NCI-H82 (cell line): ENCODE results near the gene VPS45.
"Not testable (repeated sequence)": the region's sequence is repeated elsewhere in the genome, so short reads cannot be mapped to it uniquely, and the experiment has no call there.

Experiments
- DNase-seq: peaks from one replicate; lab custom pipeline; 2025; lab: John Stamatoyannopoulos, UW

The VPS45 gene

DNA sequence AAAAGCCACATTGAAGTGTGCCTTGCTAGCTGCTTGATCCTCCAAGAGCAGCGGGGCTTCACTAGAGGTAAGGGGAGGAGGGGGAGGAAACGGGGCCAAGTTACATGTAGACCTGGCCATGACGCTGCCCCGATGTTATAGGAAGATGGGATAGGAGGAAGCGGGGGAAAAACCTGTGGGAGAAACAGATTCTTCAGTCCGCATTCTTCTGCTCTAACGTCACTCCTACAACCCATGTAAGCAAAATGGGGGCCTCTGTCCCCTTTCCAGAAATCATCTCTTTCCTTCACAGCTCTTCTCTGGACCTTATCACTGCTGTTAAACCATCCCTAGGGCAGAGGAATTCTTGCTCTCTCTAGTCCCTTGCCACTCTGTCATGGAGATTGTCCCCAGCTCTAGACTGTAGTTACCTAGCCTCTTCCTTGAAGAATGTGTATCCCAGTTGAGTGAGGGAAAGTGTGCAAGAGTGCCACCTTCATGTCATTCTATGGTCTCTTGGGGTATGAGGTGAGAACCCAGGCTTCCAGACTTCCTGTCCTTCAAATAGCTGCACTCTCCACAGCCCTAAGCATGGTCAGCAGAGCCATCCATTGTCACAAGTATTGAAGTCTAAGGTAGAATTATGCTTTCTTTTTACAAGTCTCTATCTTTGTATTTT, 93.5 kb downstream of the VPS45 start:
- DNase-seq = no peak

DNA sequence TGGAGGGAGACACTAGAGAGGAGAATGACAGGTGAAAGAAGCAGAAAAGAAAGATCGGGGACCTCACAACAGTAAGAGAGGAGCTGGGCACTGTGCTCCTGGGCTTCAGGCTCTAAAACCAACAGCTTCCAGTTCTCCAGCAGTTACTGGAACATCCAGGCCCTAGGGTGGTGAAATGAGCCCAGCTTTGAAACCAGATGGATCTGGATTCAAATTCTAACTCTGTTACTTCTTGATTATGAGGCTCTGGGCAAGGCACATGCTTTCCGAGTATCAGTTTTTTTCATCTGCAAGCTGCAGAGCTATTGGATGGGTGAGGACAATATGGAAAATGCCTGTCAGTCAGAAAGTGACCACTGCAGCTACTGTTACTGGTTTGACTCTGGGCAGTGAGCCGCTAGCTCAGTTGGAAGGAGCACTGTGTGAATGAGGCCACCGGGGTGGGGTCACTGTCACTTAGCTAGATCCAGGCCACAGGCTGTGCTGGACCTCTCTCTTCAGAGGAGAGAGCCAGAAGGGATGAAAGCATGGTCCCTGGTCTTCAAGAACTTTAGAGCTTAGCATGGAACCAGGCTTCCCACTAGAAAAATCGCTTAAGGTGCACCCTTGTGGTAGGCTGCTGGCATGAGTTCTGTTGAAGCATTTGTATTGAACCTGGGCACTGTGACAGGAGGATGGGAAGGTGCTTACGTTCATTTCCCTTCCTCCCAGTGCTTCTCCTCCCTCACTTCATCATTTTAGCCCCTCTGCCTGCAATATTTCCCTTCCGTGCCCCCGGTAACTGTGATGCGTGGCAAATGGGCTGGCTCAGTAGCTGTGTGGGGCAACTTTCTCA, 94.4 kb downstream of the VPS45 start:
- peak; percentile 24 for DNase-seq

DNA sequence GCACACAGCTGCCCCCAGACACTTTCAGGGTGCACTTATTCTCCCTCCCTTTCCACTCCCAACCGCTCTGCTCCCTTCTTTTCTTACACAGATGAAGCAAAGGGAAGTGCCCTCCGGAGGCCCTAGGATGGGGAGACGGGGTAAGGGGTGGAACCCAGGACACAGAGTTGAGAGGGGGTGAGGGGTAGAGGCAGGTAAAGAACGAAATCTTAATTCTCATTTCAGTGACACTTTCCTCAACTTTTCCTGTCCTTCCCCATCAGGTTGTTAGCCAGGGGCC, 94.9 kb downstream of the VPS45 start:
- no peak for DNase-seq

DNA sequence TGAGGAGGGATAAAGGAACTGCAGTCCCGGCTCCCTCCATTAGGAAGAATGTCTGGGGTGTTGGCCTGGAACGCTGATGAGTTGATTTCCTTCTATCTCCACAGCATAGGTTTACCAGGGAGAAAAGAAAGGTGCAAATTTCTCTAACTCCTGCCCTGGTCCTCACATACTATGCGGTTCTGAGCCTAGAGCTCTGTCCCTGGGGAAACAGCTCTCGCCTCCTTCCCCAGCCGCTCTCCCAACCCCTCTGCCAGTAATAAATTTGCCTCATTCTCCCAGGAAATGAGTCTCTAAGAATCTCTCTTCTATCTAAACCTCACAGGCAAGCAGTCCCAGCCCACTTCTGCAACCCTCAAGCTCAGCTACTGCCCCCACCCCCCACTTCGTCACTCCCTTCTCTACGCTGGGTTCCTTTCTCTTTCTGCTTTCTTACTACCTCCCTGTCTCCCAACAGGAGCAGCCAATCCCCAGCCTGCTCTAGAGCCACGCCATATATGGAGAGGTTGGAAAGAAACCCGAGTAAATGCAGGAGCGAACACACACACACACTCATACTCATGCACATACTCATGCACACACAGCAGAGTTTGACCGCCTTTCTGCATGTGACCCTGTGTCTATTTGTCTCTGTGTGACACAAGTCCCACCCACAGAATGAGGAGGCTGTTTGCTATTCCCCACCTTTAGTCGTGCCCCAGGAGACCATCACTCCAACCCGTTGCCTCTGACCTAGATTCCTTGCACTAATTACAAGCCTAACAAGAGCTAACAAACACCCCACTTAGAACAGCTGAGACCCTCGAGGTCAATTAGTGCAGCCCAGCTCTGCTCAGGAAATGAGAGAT, 95.5 kb downstream of the VPS45 start:
- DNase-seq = peak; percentile 89

DNA sequence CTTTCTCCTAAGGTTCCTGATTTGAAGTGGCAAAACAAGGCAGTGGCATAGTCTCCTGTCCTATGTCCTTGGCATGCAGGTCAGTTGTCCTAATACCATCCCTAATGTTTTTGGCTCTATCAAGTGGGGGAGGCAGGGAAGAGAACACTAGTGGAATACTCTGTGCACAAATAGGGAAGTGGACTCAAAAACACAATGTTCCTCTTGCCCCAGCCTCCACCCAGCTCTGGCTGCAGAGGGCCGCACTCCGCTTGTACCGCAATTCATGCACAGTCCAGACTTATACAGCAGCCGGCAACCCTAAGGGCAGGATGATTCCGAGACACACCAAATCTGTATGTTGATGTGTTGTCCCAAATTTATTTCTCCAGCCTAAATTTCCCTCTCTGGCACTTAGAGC, 96.6 kb downstream of the VPS45 start:
- no peak for DNase-seq

DNA sequence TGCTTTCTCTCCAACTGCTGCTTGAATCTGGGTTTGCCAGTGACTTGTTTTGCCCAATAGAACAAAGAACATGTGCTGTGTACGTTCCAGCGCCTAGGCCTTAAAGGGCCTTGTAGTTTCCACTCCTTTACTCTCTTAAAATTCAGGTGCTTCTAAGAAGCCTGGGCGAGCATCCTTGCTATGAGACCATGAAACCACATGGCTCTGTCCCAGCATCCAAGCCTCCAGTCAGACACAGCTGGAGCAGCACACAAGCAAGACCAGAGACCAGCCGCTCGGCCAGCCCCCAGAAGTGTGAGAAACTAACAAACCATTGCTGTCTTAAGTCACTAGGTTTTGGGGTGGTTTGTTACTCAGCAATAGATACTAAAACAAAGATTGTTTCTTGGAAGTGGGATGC, 97.2 kb downstream of the VPS45 start:
- no peak for DNase-seq

DNA sequence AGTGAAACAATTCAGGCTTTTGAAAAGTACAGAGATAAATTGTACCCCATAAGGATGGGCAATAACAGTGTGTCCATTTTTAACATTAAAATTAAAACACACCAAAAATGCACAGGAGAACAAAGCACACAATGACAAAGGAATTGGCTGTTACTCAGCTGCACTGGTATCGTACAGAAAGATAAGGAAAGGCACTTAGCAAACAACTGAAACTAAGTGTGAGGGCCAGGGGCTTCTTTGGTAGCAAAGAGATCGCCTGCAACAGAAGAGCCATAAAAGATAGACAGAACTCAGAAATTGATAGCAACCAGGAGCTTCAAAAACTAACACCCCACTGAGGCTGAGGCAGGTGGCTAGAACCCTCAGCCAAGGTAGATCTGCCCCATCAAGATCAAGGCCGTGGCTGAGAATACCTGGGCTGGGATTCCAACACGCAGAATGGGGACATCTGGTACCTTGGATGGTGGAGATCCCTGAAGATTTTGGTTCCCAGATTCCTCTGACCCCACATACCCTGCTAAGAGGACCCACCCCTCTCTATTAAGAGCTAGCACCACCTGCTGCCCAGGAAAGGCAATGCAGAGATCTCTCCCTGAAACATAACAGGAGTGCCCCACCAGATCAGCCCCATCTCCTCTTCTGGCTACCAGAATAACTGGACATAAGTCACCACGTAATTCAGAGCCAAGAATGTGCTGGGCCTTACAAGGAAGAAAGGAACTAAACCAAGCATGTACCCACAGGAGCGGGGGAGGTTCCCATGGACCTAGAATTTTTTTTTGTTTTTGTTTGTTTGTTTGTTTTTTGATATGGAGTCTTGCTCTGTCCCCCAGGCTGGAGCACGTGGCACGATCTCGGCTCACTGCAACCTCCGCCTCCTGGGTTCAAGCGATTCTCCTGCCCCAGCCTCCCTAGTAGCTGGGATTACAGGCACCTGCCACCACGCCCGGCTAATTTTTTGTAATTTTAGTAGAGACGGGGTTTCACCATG, 98.3 kb downstream of the VPS45 start:
- DNase-seq = peak; percentile 91

DNA sequence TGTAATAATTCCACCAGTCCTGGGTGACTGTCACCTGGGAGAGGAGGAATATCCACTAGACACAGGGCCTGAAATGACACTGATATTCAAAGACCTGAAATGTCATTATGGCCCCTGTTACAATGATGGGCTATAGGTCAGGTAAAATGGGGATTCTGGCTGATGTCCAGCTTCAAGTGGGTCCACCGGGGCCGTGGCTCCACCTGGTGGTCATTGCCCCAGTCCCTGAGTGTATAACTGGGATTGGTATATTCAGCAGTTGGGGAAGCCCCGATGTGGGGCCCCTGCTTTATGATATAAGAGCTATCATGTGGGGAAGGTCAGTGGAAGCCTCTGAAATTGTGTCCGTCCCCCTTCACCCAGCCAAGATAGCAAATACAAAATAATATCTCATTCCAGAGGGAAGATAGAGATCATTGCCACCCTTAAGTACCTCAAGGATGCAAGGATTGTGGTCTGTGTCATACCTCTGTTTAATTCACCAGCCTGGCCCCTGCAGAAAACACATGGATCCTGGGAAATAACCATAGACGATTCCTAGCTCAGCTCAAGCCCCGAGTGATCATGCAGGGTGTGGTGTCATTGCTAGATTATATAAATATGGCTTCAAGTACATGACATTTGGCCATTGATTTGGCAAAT, 101.5 kb downstream of the VPS45 start:
- DNase-seq = peak; percentile 82

DNA sequence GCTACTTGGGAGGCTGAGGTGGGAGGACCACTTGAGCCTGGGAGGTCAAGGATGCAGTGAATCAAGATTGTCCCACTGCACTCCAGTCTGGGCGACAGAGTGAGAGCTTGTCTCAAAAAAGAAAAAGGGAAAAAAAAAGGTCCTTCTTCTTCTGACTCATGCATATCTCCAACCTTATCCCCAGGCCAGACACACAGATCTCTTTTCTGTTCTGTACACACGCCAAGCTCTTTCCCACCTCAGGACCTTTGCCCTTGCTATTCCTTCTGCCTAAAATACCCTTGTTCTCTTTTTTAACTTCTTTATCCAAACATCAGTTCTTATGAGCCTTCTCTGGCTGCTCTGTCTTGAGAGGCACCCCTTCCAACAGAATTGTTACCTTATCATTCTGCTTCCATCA, 104.2 kb downstream of the VPS45 start:
- DNase-seq = no peak

DNA sequence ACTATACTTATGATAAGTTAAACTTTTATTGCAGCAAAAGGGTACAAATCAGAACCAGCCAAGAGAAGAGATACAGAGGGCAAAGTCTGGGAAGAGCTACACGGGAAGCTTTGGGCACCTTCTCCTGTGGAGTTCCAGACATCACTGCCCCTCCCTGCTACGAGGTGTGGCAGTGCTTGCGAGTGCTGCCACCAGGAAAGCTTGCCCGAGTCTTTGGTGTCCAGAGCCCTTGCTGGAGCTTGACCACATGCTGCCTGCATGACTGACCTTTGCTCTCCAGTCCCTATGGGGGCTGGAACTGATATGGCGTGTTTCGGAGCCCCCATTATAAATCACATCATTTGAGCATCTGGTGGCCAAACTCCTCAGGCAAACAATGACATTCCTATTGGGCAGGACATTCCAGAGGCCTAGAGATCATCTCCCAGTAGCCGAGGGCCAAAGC, 105.6 kb downstream of the VPS45 start:
- DNase-seq = no peak

DNA sequence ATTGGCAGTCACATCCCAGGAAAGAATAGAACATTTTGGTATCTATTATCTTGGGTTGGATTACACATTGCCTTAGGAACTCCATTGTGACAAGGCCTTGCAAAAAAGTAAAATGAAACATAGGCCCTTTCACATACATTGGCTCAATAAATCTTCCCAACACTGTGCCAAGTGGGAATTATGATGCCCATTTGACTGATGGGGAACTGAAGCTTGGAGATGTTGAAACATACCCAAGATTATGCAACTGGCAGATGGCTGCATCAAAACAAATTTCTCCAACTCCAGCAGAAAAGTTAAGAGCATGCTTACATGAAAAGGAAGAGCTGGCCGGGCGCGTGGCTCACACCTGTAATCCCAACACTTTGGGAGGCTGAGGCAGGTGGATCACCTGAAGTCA, 109.0 kb downstream of the VPS45 start:
- no peak for DNase-seq

DNA sequence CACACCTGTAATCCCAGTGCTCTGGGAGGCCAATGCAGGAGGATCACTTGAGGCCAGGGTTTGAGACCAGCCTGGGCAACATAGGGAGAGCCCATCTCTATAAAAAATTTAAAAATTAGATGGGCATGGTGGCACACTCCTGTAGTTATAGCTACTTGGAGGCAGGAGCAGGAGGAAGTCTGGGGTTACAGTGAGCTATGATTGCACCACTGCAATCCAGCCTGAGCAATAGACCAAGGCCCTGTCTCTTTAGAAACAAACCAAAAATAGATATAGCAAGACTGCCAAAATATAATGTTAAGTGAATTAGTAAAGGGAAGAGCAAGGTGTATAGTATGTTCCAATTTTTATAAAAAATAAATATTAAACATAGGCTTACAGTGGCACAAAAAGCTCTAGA, 111.0 kb downstream of the VPS45 start:
- no peak for DNase-seq

DNA sequence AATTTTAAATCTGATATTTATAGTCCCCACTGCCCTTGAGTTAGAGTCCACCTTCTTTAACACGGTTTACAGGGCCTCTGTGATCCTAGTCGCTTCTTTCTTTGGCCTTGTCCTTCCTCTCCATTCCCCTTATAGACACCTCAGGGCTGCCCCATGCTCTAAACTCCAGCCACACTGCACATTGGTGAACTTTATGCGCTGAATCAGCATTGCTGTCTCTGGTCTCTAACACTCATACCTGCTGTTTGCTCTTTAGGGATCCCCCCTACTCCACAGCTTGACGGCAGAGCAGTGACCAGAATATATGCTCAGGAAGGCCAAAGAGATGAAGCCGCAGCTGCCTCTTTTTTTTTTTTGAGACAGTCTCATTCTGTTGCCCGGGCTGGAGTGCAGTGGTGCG, 112.3 kb downstream of the VPS45 start:
- DNase-seq = no peak

DNA sequence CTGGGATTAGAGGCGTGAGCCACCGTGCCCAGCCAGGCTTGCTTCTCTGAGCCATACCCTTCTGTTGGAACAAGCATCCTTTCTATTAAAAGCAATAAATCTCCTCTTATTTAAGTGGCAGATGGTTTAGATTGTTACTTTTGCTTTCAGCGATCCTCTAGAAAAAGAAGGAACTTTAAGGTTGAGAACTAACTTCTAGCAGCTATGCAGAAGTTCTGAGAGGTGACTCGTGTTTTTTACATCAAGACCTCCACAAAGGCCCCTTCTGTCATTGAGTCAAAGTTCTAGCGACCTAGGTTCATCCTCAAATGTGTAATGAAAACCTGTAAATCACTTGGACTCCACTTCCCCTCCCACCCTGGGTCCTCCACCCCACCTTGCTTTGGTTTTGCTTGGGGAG, 112.9 kb downstream of the VPS45 start:
- DNase-seq = no peak

DNA sequence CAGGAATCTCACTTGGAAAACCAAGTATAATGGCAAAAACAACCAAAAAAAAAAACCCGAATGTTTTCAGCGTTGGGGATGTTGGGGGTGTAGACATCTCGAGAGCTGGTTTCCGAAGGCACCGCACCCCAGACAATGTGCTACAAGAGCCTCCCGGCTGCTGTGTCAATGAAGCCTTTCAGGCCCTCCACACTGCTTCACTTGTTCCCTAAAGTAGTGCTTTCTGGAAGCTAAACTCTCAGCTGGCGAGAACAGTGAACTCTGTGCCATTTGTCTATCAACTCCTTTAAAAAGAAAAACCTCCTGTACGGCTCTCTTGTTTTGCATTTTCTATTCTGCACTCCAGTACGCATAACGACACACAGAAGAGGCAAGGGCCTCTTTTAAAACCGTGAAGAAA, 114.7 kb downstream of the VPS45 start:
- DNase-seq = no peak

DNA sequence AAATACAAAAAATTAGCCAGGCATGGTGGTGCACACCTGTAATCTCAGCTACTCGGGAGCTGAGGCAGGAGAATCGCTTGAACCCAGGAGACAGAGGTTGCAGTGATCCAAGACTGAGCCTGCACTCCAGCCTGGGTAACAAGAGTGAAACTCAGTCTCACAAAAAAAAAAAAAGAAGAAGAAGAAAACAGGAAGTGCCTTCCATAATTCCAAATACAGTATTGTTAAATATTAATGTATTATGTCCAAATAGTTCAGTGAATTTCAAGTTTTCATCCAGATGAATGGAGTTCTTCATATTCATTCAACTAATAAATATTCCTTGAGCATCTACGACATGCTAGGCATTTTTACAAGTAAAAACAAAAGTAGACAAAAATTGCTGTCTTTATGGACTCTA, 115.5 kb downstream of the VPS45 start:
- DNase-seq = no peak

DNA sequence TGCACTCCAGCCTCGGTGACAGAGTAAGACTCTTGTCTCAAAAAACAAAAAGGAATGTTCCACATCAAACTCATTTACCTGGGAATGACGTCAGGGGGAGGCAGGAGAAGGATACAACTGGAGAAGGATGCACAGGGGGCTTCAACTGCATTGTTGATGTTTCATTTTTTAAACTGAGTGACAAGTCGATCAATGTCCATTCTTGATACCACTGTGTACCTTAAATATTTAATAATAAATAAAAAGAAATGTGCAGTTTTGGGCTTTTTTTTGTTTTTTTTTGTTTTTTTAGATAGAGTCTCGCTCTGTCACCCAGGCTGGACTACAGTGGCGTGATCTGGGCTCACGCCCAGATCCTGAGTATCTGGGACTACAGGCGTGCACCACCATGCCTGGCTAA, 117.9 kb downstream of the VPS45 start:
- DNase-seq = no peak

DNA sequence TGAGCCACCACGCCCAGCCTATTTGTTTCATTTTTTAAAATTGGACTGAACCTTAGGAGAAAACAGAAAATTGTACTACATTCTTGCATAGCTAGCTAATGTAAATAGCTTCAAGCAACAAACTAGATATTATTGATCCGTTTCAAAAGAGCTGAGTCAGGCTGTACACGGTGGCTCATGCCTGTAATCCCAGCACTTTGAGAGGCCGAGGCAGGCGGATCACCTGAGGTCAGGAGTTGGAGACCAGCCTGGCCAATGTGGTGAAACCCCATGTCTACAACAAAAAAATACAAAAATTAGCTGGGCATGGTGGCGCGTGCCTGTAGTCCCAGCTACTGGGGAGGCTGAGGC, 118.8 kb downstream of the VPS45 start:
- DNase-seq = not testable (repeated sequence)

DNA sequence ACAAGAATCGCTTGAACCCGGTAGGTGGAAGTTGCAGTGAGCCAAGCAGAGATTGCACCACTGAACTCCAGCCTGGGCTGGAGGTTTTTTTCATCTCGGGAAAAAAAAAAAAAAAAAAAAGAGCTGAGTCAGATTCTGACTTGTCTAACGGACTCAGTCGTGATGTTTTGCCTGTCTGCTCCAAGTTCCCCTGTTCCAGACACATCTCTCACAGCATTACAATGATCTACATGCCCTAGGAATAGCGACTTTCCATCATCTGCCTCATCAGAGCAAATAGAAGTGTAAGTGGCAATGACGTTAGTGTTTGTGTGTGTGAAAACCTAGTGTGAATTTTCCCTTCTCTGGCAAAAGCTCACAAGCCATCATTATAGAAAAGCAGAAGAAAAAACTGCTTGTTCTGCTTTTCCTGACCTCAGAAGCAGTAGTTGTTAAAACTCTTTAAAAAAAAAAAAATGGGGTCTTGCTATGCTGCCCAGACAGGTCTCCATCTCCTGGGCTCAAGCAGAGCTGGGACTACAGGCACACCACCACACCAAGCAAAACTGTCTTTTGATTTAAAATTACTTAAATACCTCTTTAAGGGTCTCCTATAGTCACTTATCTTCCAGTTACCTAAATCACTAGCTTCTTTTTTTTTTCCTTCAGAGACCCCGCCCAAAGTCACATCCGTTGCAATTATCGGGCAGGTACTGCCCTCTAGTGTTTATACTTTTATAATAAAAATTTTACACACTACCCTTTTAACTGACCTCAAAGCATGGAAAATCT, 119.4 kb downstream of the VPS45 start:
- DNase-seq = peak; percentile 80

DNA sequence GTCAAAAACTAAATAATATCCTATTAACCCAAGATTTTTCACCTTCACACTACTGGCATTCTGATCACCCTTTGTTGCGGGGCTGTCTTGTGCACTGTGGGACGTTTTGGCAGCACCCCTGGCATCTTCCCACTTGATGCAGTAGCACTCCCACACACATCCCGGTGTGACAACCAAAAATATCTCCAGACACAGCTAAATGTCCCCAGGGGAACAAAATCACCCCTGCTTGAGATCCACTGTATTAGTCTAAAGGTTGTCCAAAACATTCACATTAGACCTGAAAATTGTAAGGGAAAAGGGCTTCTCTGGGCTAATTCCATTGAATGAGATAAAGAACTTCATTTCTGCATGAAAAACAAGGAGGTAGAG, 120.0 kb downstream of the VPS45 start:
- no peak for DNase-seq

DNA sequence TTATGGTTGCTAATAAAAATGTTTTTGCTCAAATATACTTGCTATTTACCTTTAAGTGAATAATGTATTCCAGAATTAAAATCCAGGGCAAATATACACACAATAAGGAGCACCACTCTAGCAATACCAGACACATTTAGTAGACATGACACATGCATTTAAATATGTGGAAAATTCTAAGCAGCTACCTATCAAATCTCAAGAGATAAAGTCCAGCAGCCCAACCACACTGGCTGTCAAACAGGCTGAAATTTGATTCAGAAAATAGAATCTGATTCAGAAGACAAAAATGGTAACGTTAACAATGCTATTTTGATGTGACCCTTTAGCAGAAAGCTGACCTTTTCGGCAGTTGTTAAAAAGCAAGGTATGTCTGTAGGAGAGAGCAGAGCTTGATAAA, 124.4 kb downstream of the VPS45 start:
- DNase-seq = no peak
